H9 (cell line): ENCODE data around the gene GPC6. TPM values are rescaled to one million over a fixed set of nuclear protein-coding genes. Genes with fewer than 3 reads are reported as not detected.

Experiments
- DNase-seq: peaks from one replicate; pipeline ENCODE4 v3.0.0-alpha.2; 2017
- H2AFZ ChIP-seq: one replicate; pipeline ENCODE4 v1.6.1; 2013; ENCODE audit warnings: mild to moderate bottlenecking, low read length, control low read depth, moderate library complexity
- H2AK5ac ChIP-seq: 2 replicates; pipeline ENCODE4 v1.6.1; 2013; ENCODE audit warnings: low read length, control low read depth, mixed read lengths; ENCODE audit not compliant: insufficient read length
- H2BK120ac ChIP-seq: one replicate; pipeline ENCODE4 v1.6.1; 2013; ENCODE audit warnings: low read depth, mild to moderate bottlenecking, low read length, control low read depth, inconsistent platforms; ENCODE audit not compliant: poor library complexity, severe bottlenecking
- H2BK12ac ChIP-seq: 2 replicates; pipeline ENCODE4 v1.6.1; 2013; ENCODE audit warnings: low read length, control low read depth, mixed read lengths, low read depth; ENCODE audit not compliant: insufficient read length
- H2BK15ac ChIP-seq: 2 replicates; pipeline ENCODE4 v1.6.1; 2013; ENCODE audit warnings: low read depth, low read length, control low read depth
- H2BK20ac ChIP-seq: one replicate; pipeline ENCODE4 v1.6.1; 2013; ENCODE audit warnings: low read depth, mild to moderate bottlenecking, low read length, control low read depth, inconsistent platforms; ENCODE audit not compliant: poor library complexity, severe bottlenecking
- H2BK5ac ChIP-seq: 2 replicates; pipeline ENCODE4 v1.6.1; 2013; ENCODE audit warnings: low read length, control low read depth, mixed read lengths; ENCODE audit not compliant: insufficient read length
- H3K14ac ChIP-seq: 2 replicates; pipeline ENCODE4 v1.6.1; 2013; ENCODE audit warnings: low read length, control low read depth; ENCODE audit not compliant: insufficient read depth
- H3K18ac ChIP-seq: 2 replicates; pipeline ENCODE4 v1.6.1; 2013; ENCODE audit warnings: low read depth, mild to moderate bottlenecking, mixed read lengths, low read length, control low read depth; ENCODE audit not compliant: insufficient read length
- H3K23ac ChIP-seq: 2 replicates; pipeline ENCODE4 v1.6.1; 2013; ENCODE audit warnings: low read length, control low read depth, mixed read lengths, low read depth; ENCODE audit not compliant: insufficient read length
- H3K23me2 ChIP-seq: 2 replicates; pipeline ENCODE4 v1.6.1; 2013; ENCODE audit warnings: low read depth, mild to moderate bottlenecking, mixed read lengths, low read length, control low read depth; ENCODE audit not compliant: insufficient read length, poor library complexity, severe bottlenecking
- H3K27ac ChIP-seq: 2 replicates; pipeline ENCODE4 v1.5.1; 2013; ENCODE audit warnings: low read length, control low read depth, mixed read lengths, low read depth; ENCODE audit not compliant: insufficient read length
- H3K27me3 ChIP-seq: 2 replicates; pipeline ENCODE4 v1.6.1; 2013; ENCODE audit warnings: low read length, control low read depth, inconsistent platforms; ENCODE audit not compliant: insufficient read depth
- H3K4ac ChIP-seq: 2 replicates; pipeline ENCODE4 v1.6.1; 2013; ENCODE audit warnings: low read depth, mild to moderate bottlenecking, control low read depth, inconsistent platforms, low read length, moderate library complexity
- H3K4me1 ChIP-seq: 2 replicates; pipeline ENCODE4 v1.6.1; 2013; ENCODE audit warnings: low read length, control low read depth, inconsistent platforms; ENCODE audit not compliant: insufficient read depth
- H3K4me2 ChIP-seq: 2 replicates; pipeline ENCODE4 v1.6.1; 2013; ENCODE audit warnings: low read length, control low read depth, mixed read lengths; ENCODE audit not compliant: insufficient read length, insufficient read depth
- H3K56ac ChIP-seq: 2 replicates; pipeline ENCODE4 v1.6.1; 2013; ENCODE audit warnings: low read depth, mild to moderate bottlenecking, mixed read lengths, low read length, control low read depth; ENCODE audit not compliant: insufficient read length
- H3K79me1 ChIP-seq: 2 replicates; pipeline ENCODE4 v1.6.1; 2013; ENCODE audit warnings: low read depth, mild to moderate bottlenecking, moderate library complexity, low read length, control low read depth, inconsistent platforms; ENCODE audit not compliant: insufficient read depth, poor library complexity, severe bottlenecking
- H3K79me2 ChIP-seq: 2 replicates; pipeline ENCODE4 v1.6.1; 2013; ENCODE audit warnings: low read length, control low read depth, inconsistent platforms; ENCODE audit not compliant: insufficient read depth
- H3K9ac ChIP-seq: 2 replicates; pipeline ENCODE4 v1.6.1; 2013; ENCODE audit warnings: low read length, control low read depth, mixed read lengths; ENCODE audit not compliant: insufficient read length; ENCODE audit errors: extremely low read depth
- H3K9me3 ChIP-seq: one replicate; pipeline ENCODE4 v1.6.1; 2013; ENCODE audit warnings: low read depth, low read length, inconsistent platforms; ENCODE audit not compliant: control insufficient read depth
- H3T11ph ChIP-seq: one replicate; pipeline ENCODE4 v1.6.1; 2013; ENCODE audit warnings: mild to moderate bottlenecking, low read length, control low read depth, inconsistent platforms
- H4K20me1 ChIP-seq: one replicate; pipeline ENCODE4 v1.6.1; 2013; ENCODE audit not compliant: control insufficient read depth, insufficient read length, insufficient read depth
- H4K5ac ChIP-seq: 2 replicates; pipeline ENCODE4 v1.6.1; 2013; ENCODE audit warnings: low read depth, mild to moderate bottlenecking, mixed read lengths, low read length, control low read depth; ENCODE audit not compliant: insufficient read length
- H4K8ac ChIP-seq: replicated peaks from 2 replicates; pipeline ENCODE4 v1.6.1; 2013; ENCODE audit warnings: low read length, control low read depth, mixed read lengths, low read depth; ENCODE audit not compliant: insufficient read length
- H4K91ac ChIP-seq: 2 replicates; pipeline ENCODE4 v1.6.1; 2013; ENCODE audit warnings: low read depth, mild to moderate bottlenecking, moderate library complexity, mixed read lengths, low read length, control low read depth; ENCODE audit not compliant: insufficient read length
- H3K27ac Mint-ChIP-seq, 3 experiments: 2 replicates in 2 of 3; 3 replicates in 1 of 3; pipeline ENCODE4 v1.8.0; 2020 to 2021; ENCODE audit warnings: mixed read lengths in 3 of 3, mild to moderate bottlenecking in 1 of 3, moderate library complexity in 1 of 3
- H3K27me3 Mint-ChIP-seq: 2 replicates; pipeline ENCODE4 v1.8.0; 2021; ENCODE audit warnings: low read depth, mild to moderate bottlenecking, moderate library complexity, mixed read lengths
- H3K36me3 Mint-ChIP-seq, 3 experiments: 2 replicates in 2 of 3; 3 replicates in 1 of 3; pipeline ENCODE4 v1.8.0; 2020 to 2021; ENCODE audit warnings: low read depth in 3 of 3, mixed read lengths in 3 of 3; ENCODE audit not compliant: insufficient read depth in 1 of 3
- H3K4me1 Mint-ChIP-seq, 2 experiments: 2 replicates each; pipeline ENCODE4 v1.8.0; 2020; ENCODE audit warnings: mixed read lengths in 2 of 2
- H3K4me3 Mint-ChIP-seq, 2 experiments: 2 replicates in 1 of 2; 3 replicates in 1 of 2; pipeline ENCODE4 v1.8.0; 2020 to 2021; ENCODE audit warnings: mild to moderate bottlenecking in 2 of 2, mixed read lengths in 2 of 2, moderate library complexity in 1 of 2
- H3K9me3 Mint-ChIP-seq, 2 experiments: 2 replicates in 1 of 2; 3 replicates in 1 of 2; pipeline ENCODE4 v1.8.0; 2020; ENCODE audit warnings: mild to moderate bottlenecking in 2 of 2, mixed read lengths in 2 of 2, moderate library complexity in 1 of 2
- CTCF ChIP-seq: fragments of 200-600 bp; sonication (generic); conservative IDR thresholded peaks from 3 replicates; pipeline ENCODE4 v1.8.0; 2021; ENCODE audit warnings: antibody characterized with exemption, mild to moderate bottlenecking
- WGBS: extraction: QIAGEN DNeasy Blood & Tissue Kit; methylation state at CpG from one replicate; pipeline ENCODE4 v1.1.7; 2013; ENCODE audit warnings: missing lambda C conversion rate, low lambda C conversion rate, mixed read lengths; ENCODE audit not compliant: insufficient read length; ENCODE audit errors: extremely low coverage; 5-methylcytosine and 5-hydroxymethylcytosine counted together
- total RNA-seq: library from RNA; stranded (reverse); gene quantifications from 2 replicates; pipeline ENCODE4 v1.2.1, GENCODE V29; 2021

Gene GPC6
- total RNA-seq, 1 experiment from 2014 or later = 15.6 TPM

GRCh38 chr13:93307651-93308050 is 81.0 kb downstream of the GPC6 start:
- H3K4ac ChIP-seq = no peak overlapping the region
- no peaks in the 10 kb centered on the region for H3K36me3 Mint-ChIP-seq
- H2BK5ac ChIP-seq = no peak overlapping the region
- H3K27ac ChIP-seq = no peak overlapping the region
- no peak overlapping the region for H2BK20ac ChIP-seq
- H3K56ac ChIP-seq = no peak overlapping the region
- no peaks in the 10 kb centered on the region for H3K27me3 Mint-ChIP-seq
- no peak overlapping the region for H2BK12ac ChIP-seq
- H2BK15ac ChIP-seq = no peak overlapping the region
- H4K8ac ChIP-seq = no peak overlapping the region
- H3K27me3 ChIP-seq = no peaks in the 10 kb centered on the region
- H3K18ac ChIP-seq = no peak overlapping the region
- H3K4me2 ChIP-seq = no peak overlapping the region
- no peak overlapping the region for H4K91ac ChIP-seq
- TF ChIP-seq CTCF = no peak
- no peak overlapping the region for H3K9ac ChIP-seq
- WGBS = no CpG with 5 or more reads among the region's 5 CpGs
- H4K5ac ChIP-seq = no peak overlapping the region
- no peak for DNase-seq
- no peak overlapping the region for H3K4me3 Mint-ChIP-seq
- peaks cover 25 to 26% of the 10 kb centered on the region in 2 experiments for H3K4me1 Mint-ChIP-seq
- no peaks in the 10 kb centered on the region for H3K9me3 ChIP-seq
- no peak overlapping the region; a peak in 1 of 7 replicates for H3K27ac Mint-ChIP-seq
- H3T11ph ChIP-seq = no peak overlapping the region
- no peak overlapping the region for H2BK120ac ChIP-seq
- no peak overlapping the region for H3K14ac ChIP-seq
- H2AK5ac ChIP-seq = no peak overlapping the region
- no peaks in the 10 kb centered on the region for H3K9me3 Mint-ChIP-seq
- H3K23ac ChIP-seq = no peak overlapping the region
- no peaks in the 10 kb centered on the region for H4K20me1 ChIP-seq
- no peaks in the 10 kb centered on the region for H3K79me1 ChIP-seq
- no peaks in the 10 kb centered on the region for H3K23me2 ChIP-seq
- H2AFZ ChIP-seq = no peak overlapping the region
- H3K79me2 ChIP-seq = no peaks in the 10 kb centered on the region
- peaks cover 3% of the 10 kb centered on the region; the same call in 1 of the 2 replicates for H3K4me1 ChIP-seq
